Astrocyte of the cerebellum (primary cell): Measurements from ENCODE around the gene LMX1B.

Experiments used
- DNase-seq: peaks from one replicate; pipeline ENCODE4 v3.0.0-alpha.2; 2011; ENCODE audit warnings: low read depth
- H3K4me3 ChIP-seq: 2 replicates; pipeline ENCODE4 v1.5.1; 2011; ENCODE audit warnings: mild to moderate bottlenecking, low read depth, low read length, moderate library complexity
- in situ Hi-C: cut with HindIII; loops from 2 replicates; pipeline ENCODE4 v1.10.0; 2017; ENCODE audit warnings: low sequenced_read_pairs
- TF ChIP-seq, protein P1 (sequence below): IDR thresholded peaks from 2 replicates; pipeline ENCODE4 v1.5.1; 2012; ENCODE audit warnings: low read length, low read depth, moderate library complexity, mild to moderate bottlenecking; ENCODE audit errors: missing control alignments

LMX1B gene

DNA sequence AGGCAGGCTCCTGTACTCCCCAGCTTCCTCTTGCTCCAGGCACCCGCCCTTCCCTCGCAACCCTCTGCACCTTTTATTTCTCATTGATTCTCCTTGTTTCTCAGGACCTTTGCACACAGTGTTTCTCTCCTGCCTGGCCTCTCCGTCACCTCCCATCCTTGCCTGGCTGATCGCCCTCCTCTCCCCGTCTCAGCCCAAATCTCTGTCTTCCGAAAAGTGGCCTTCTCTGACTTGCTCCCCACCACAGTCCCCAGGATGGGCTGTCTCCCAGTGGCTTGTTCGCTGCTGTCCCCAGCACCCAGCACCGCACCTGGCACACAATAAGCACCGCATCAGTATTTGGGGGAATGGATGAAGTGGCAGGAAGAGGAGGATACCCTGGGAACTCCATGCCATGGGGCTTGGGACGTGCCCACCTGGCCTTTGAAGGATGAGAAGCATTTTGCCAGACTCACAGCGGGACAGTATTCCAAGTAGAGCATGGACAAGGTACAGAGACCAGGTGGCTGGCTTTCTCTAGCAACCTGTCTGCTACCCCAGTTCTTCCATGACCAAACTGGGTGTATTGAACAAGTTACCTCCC is 62.5 kb downstream of the LMX1B start:
- no peak for DNase-seq
- in situ Hi-C loops: loop anchor here (5.0 kb wide), 1 partner anchor 66 kb away; no protein-coding TSS in a partner anchor
- no peak overlapping the region for H3K4me3 ChIP-seq
- TF ChIP-seq, protein P1, sequence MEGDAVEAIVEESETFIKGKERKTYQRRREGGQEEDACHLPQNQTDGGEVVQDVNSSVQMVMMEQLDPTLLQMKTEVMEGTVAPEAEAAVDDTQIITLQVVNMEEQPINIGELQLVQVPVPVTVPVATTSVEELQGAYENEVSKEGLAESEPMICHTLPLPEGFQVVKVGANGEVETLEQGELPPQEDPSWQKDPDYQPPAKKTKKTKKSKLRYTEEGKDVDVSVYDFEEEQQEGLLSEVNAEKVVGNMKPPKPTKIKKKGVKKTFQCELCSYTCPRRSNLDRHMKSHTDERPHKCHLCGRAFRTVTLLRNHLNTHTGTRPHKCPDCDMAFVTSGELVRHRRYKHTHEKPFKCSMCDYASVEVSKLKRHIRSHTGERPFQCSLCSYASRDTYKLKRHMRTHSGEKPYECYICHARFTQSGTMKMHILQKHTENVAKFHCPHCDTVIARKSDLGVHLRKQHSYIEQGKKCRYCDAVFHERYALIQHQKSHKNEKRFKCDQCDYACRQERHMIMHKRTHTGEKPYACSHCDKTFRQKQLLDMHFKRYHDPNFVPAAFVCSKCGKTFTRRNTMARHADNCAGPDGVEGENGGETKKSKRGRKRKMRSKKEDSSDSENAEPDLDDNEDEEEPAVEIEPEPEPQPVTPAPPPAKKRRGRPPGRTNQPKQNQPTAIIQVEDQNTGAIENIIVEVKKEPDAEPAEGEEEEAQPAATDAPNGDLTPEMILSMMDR: no peak

DNA sequence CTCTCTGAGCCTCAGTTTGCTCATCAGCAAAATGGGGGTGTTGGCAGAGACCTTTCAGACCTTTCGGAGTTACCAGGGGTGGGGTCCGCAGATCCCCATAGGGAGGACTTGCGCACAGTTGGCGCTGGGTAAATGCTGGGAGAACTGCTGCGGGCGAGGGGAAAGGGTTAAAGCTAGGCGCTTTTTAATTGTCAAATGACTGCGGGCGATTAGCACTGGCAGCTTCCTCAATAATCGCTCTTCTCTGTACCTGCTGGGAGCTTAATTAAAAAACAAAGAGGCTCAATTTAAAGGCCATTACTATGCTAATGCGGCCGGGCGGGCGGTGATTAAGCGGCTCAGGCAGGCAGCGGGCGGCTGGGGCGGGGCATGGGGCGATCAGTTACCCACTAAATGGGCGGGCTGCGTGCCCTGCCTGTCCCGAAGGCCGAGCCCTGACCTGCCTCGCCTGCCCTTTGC is 63.0 kb downstream of the LMX1B start:
- in situ Hi-C loops: loop anchor here (5.0 kb wide), 1 partner anchor 66 kb away; no protein-coding TSS in a partner anchor
- DNase-seq: no peak
- no peak overlapping the region for H3K4me3 ChIP-seq
- TF ChIP-seq, protein P1: no peak

DNA sequence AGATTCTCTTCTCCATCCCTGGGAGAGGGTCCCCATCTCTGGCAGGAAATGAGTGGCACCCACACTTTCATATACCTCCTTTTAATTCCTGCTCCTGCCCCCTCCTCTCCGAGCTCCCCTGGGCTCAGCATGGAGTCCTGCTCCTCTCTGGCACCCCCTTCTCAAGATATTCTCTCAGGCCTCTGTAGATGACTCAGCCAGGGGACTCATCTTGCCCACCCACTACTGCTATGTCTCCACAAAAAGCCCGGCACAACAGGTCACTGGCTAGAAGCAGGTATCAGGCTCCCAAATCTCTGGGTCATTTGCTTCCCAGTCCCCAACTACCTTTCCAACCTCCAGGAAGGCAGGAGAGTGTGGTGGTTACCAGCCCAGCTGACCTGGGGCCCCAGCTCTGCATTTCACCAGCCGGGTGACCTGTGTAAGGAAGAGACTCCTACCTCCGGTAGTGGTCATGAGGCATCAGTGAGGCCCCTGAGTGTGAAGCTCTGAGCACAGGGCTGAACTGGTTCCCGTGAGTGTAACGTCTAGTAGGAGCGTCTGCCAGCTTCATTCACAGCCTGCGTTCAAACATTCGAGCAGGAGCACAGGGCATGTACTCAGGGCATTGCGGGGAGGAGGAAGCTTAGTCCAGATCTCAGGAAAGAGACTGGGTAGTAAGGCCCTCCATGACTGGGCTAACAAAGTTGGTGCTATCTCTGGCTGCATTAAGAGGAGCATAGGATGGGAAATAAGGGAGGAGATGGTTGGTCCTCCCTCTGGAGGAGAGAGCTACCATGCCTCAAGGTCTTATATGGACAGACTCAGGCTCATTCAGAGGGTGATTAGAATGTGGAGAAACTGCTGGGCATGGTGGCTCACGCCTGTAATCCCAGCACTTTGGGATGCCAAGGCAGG is 63.7 kb downstream of the LMX1B start:
- in situ Hi-C loops: loop anchor here (5.0 kb wide), 1 partner anchor 65 kb away; no protein-coding TSS in a partner anchor
- TF ChIP-seq, protein P1: no peak

DNA sequence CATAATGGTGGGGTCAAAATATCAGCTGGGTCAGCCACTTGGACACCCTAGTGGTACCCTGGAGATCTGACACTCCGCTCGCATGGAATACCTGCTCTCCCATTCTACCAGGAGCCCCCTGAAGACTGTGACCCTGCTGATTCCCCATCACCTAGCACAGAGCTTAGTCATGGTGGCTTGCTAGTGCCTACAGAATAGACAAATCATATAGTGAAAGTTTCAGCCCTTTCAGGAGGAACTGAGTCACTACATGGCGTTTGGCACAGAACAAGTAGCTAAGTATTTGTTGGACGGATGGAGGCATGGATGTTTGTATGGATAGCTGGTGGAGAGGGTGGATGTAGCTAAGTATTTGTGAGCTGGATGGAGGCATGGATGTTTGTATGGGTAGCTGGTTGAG is 65.3 kb downstream of the LMX1B start:
- no peak overlapping the region for H3K4me3 ChIP-seq
- DNase-seq: no peak
- in situ Hi-C loops: loop anchor here (5.0 kb wide), 1 partner anchor 63 kb away; no protein-coding TSS in a partner anchor
- TF ChIP-seq, protein P1: no peak

More for the DNA sequence above, 63.7 kb downstream of the LMX1B start:
- DNase-seq: no peak
- no peak overlapping the region for H3K4me3 ChIP-seq

DNA sequence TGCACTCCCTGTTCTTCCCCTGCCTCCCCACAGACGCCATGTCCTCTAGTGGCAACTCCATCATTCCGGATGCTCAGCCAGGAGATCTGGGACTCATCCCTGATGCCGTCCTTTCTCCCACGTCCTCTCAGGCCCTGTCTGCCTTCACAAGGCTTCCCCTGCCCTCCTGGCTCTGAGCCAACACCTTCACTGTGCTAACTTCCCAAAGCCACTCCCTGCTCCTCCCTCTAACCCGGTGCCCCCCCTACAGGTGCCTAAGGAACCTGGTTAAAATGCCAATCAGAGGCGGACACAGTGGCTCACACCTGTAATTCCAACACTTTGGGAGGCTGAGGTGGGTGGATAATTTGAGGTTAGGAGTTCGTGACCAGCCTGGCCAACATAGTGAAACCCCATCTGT is 67.6 kb downstream of the LMX1B start:
- DNase-seq: no peak
- no peak overlapping the region for H3K4me3 ChIP-seq
- in situ Hi-C loops: no loop called here
- TF ChIP-seq, protein P1: no peak

DNA sequence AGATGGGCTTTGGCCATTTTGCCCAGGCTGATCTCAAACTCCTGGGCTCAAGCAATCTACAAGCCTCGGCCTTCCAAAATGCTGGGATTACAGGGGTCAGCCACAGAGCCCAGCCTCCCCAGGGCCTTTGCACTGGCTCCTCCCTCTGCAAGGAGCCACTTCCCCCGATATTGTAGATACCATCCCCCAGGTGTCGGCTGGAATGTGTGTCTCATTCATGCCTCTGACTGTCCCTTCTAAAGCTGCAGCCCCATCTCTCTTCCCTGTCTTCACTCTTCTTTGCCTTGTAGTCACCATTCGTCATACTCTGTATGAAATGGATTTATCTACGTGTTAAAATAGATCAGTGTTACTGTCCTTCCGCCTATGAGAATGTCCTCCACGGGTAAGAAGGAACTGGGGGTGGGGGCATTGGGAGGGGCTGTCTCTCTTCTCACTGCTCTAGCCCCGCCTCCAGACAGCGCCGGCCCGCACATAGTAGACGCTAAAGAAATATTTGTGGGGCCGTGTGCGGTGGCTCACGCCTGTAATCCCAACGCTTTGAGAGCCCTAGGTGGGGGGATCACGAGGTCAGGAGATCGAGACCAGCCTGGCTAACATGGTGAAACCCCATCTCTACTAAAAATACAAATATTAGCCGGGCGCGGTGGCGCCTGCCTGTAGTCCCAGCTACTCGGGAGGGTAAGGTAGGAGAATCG is 68.5 kb downstream of the LMX1B start:
- TF ChIP-seq, protein P1: no peak
- in situ Hi-C loops: no loop called here
- no peak overlapping the region for H3K4me3 ChIP-seq
- no peak for DNase-seq
